Measurements from ENCODE around the gene USP32. TPM values are rescaled to one million over a fixed set of nuclear protein-coding genes. Genes with fewer than 3 reads are reported as not detected.

The USP32 gene
- total and polyA plus RNA-seq, 2 of the 8 experiments (the other 6 are each of a cell fraction or from before 2014, with no cell fraction given), result 29.6 to 112 TPM

GRCh38 chr17:60359415-60359814 is 32.5 kb downstream of the USP32 start:
- no peak overlapping the region for H3K4ac ChIP-seq (replicated peaks; ENCODE audit: insufficient read length, low read depth, low read length)
- H4K20me1 ChIP-seq (replicated peaks in 1 of 2; ENCODE audit: control insufficient read depth in 1 of 2, insufficient read depth in 2 of 2, low read length in 2 of 2), result peaks cover 1 to 3% of the 10 kb centered on the region in 2 experiments
- peaks cover 0 to 4% (median 1%) of the 10 kb centered on the region in 4 experiments; a peak in 2 of 7 replicates for H3K4me1 ChIP-seq (replicated peaks in 1 of 4; ENCODE audit: control insufficient read depth in 3 of 4, insufficient read depth in 4 of 4, low read length in 3 of 4)
- H2BK5ac ChIP-seq (ENCODE audit: low read depth, low read length), result no peak overlapping the region
- CTCF ChIA-PET (ENCODE audit: partially characterized antibody), result no interaction called here
- POLR2A ChIA-PET (ENCODE audit: partially characterized antibody), result interaction anchor here (0.6 to 2.0 kb wide), 3 partner anchors 9 to 267 kb away, joined by 3 to 7 read pairs (median 3); no protein-coding TSS in a partner anchor
- no peak overlapping the region for H3K27ac ChIP-seq (ENCODE audit: low read depth, low read length)
- no peak overlapping the region for H2AFZ ChIP-seq (ENCODE audit: low read length)
- H3K4me3 ChIP-seq (ENCODE audit: extremely low read depth in 1 of 4, insufficient read depth in 2 of 4, low read depth in 3 of 4, low read length in 4 of 4), result no peak overlapping the region
- H3K9me3 ChIP-seq (ENCODE audit: insufficient read depth in 2 of 2, low read depth in 1 of 2, low read length in 1 of 2), result no peaks in the 10 kb centered on the region
- H2BK12ac ChIP-seq (ENCODE audit: low read depth, low read length), result no peak overlapping the region
- H2AK5ac ChIP-seq (ENCODE audit: low read depth, low read length), result no peak overlapping the region
- H3K9ac ChIP-seq (replicated peaks in 1 of 4; ENCODE audit: extremely low read depth in 1 of 4, low read depth in 3 of 4, low read length in 3 of 4), result 0 out of 7 replicates have a peak overlapping the region, but pooled peaks of 1 of the 4 experiments have one; percentile 10
- no peaks in the 10 kb centered on the region for H3K27me3 ChIP-seq (replicated peaks in 1 of 4; ENCODE audit: control insufficient read depth in 3 of 4, extremely low read depth in 1 of 4, insufficient read depth in 3 of 4, low read length in 3 of 4)
- H3K36me3 ChIP-seq (ENCODE audit: control insufficient read depth in 2 of 4, insufficient read depth in 4 of 4, low read length in 3 of 4), result no peaks in the 10 kb centered on the region
- DNase-seq (ENCODE audit: low read depth in 1 of 2, low spot score in 2 of 2) (no peak), FAIRE-seq (no peak)
- H2BK120ac ChIP-seq (replicated peaks; ENCODE audit: low read depth, low read length), result no peak overlapping the region
- no peak overlapping the region for H3K23ac ChIP-seq (ENCODE audit: insufficient read length)
- no peak overlapping the region for H3K4me2 ChIP-seq (ENCODE audit: insufficient read depth in 1 of 2, low read depth in 2 of 2, low read length in 2 of 2)
- no peak overlapping the region for H3K18ac ChIP-seq (ENCODE audit: extremely low read depth, low read length)
- H3K56ac ChIP-seq (replicated peaks; ENCODE audit: insufficient read length, low read depth, low read length), result no peak overlapping the region
- no peak overlapping the region for H4K91ac ChIP-seq (replicated peaks; ENCODE audit: insufficient read length, low read length)
- H2BK15ac ChIP-seq (ENCODE audit: low read length), result no peak overlapping the region
- H4K8ac ChIP-seq (ENCODE audit: extremely low read depth, insufficient read depth, low read length), result no peak overlapping the region
- H3K79me2 ChIP-seq (ENCODE audit: control insufficient read depth in 1 of 2, insufficient read depth in 2 of 2, low read length in 2 of 2), result peaks cover 3 to 91% of the 10 kb centered on the region in 2 experiments; a peak in 3 of 4 replicates
- no peaks in the 10 kb centered on the region for H3K23me2 ChIP-seq (ENCODE audit: low read depth, low read length)
- peaks cover 7% of the 10 kb centered on the region for H3K79me1 ChIP-seq (ENCODE audit: low read depth, low read length)
- H4K5ac ChIP-seq (ENCODE audit: insufficient read length, low read depth, low read length), result no peak overlapping the region
- H2BK20ac ChIP-seq (ENCODE audit: low read length), result no peak overlapping the region
- no peak overlapping the region for H3K14ac ChIP-seq (ENCODE audit: insufficient read length)
- TF ChIP-seq EGR1 (IDR thresholded peaks at IDR 0.05; ENCODE audit: borderline replicate concordance, low read depth, low read length) (no peak), POU5F1 (IDR thresholded peaks at IDR 0.05; ENCODE audit: low read depth, low read length) (no peak), POLR2A (IDR thresholded peaks at IDR 0.05; ENCODE audit: control extremely low read depth in 1 of 2, low read depth in 2 of 2, low read length in 2 of 2) (no peak), SP1 (IDR thresholded peaks at IDR 0.05; ENCODE audit: low read depth, low read length) (no peak), SIN3A (conservative IDR thresholded peaks at IDR 0.05 in 1 of 2, IDR thresholded peaks at IDR 0.05 in 1 of 2; ENCODE audit: low read depth in 1 of 2, low read length in 2 of 2) (no peak), RAD21 (IDR thresholded peaks at IDR 0.05 in 1 of 2, conservative IDR thresholded peaks at IDR 0.05 in 1 of 2; ENCODE audit: low read depth in 2 of 2, low read length in 2 of 2) (no peak), CBX5 (IDR thresholded peaks at IDR 0.05; ENCODE audit: low read depth, low read length) (no peak), CTCF (IDR thresholded peaks at IDR 0.05; ENCODE audit: control extremely low read depth in 1 of 3, insufficient read depth in 1 of 3, low read depth in 1 of 3, low read length in 3 of 3) (no peak), CEBPB (IDR thresholded peaks at IDR 0.05; ENCODE audit: low read depth, low read length) (no peak)
